ENCODE measurements around the gene PBRM1. TPM values are rescaled to one million over a fixed set of nuclear protein-coding genes. Genes with fewer than 3 reads are reported as not detected.
"Not testable (repeated sequence)": the region's sequence is repeated elsewhere in the genome, so short reads cannot be mapped to it uniquely, and the experiment has no call there.

PBRM1 gene
- total RNA-seq, result 90.1 to 92.4 TPM (median 91.2 TPM) in 3 replicates

- Mint-ChIP-seq H3K4me3 (peak within 1 kb of the TSS; percentile 95), H3K36me3 (peaks cover 28% of the 10 kb centered on the region), H3K27ac (peak within 1 kb of the TSS; percentile 98), H3K9me3 (no peaks in the 10 kb centered on the region), H3K4me1 (peaks cover 44% of the 10 kb centered on the region), H3K27me3 (ENCODE audit: low read depth) (no peaks in the 10 kb centered on the region)
- peak; percentile 88 to 90 for DNase-seq (ENCODE audit: low spot score in 2 of 2, unreplicated experiment in 2 of 2)
- no peak for TF ChIP-seq CTCF (IDR thresholded peaks at IDR 0.05; ENCODE audit: unreplicated experiment)
Observed at GRCh38 chr3:52685709-52686691, at the start of gene PBRM1, which contains the start of gene GNL3. PBRM1 (minus strand) TSS chr3:52685913. GNL3 (plus strand) TSS chr3:52686032; CDS start chr3:52686093, 61 bp downstream.

GRCh38 chr3:52733256-52733891, 47.7 kb upstream of the PBRM1 start:
- Mint-ChIP-seq H3K27me3 (ENCODE audit: low read depth) (no peaks in the 10 kb centered on the region), H3K4me1 (no peaks in the 10 kb centered on the region), H3K36me3 (peaks cover 75% of the 10 kb centered on the region), H3K27ac (no peak overlapping the region), H3K9me3 (peaks cover 28% of the 10 kb centered on the region), H3K4me3 (no peak overlapping the region)
- no peak for TF ChIP-seq CTCF (IDR thresholded peaks at IDR 0.05; ENCODE audit: unreplicated experiment)
- no peak for DNase-seq (ENCODE audit: low spot score in 2 of 2, unreplicated experiment in 2 of 2)

GRCh38 chr3:52731590-52731989, 45.9 kb upstream of the PBRM1 start:
- Mint-ChIP-seq H3K36me3 (peaks cover 84% of the 10 kb centered on the region), H3K4me3 (no peak overlapping the region), H3K27me3 (ENCODE audit: low read depth) (no peaks in the 10 kb centered on the region), H3K4me1 (no peaks in the 10 kb centered on the region), H3K27ac (no peak overlapping the region), H3K9me3 (peaks cover 32% of the 10 kb centered on the region)
- DNase-seq (ENCODE audit: low spot score in 2 of 2, unreplicated experiment in 2 of 2), result no peak
- no peak for TF ChIP-seq CTCF (IDR thresholded peaks at IDR 0.05; ENCODE audit: unreplicated experiment)

GRCh38 chr3:52730681-52731080, 45.0 kb upstream of the PBRM1 start:
- no peak overlapping the region for H3K4me3 Mint-ChIP-seq
- H3K4me1 Mint-ChIP-seq, result no peaks in the 10 kb centered on the region

GRCh38 chr3:52728753-52729152, 43.0 kb upstream of the PBRM1 start:
- not testable (repeated sequence) for H3K27ac Mint-ChIP-seq; H3K27me3 Mint-ChIP-seq (ENCODE audit: low read depth); H3K4me3 Mint-ChIP-seq; DNase-seq (ENCODE audit: low spot score in 2 of 2, unreplicated experiment in 2 of 2); H3K4me1 Mint-ChIP-seq
- Mint-ChIP-seq H3K36me3 (peaks cover 69% of the 10 kb centered on the region), H3K9me3 (peaks cover 37% of the 10 kb centered on the region)

More at GRCh38 chr3:52730681-52731080, 45.0 kb upstream of the PBRM1 start:
- TF ChIP-seq CTCF (IDR thresholded peaks at IDR 0.05; ENCODE audit: unreplicated experiment), result no peak
- Mint-ChIP-seq H3K27me3 (ENCODE audit: low read depth) (no peaks in the 10 kb centered on the region), H3K27ac (no peak overlapping the region), H3K36me3 (peaks cover 85% of the 10 kb centered on the region), H3K9me3 (peaks cover 37% of the 10 kb centered on the region)
- no peak for DNase-seq (ENCODE audit: low spot score in 2 of 2, unreplicated experiment in 2 of 2)

GRCh38 chr3:52724511-52724910, 38.8 kb upstream of the PBRM1 start:
- peaks cover 48% of the 10 kb centered on the region for H3K36me3 Mint-ChIP-seq
- no peak overlapping the region for H3K27ac Mint-ChIP-seq
- no peaks in the 10 kb centered on the region for H3K27me3 Mint-ChIP-seq (ENCODE audit: low read depth)
- H3K9me3 Mint-ChIP-seq, result peaks cover 19% of the 10 kb centered on the region
- no peak for DNase-seq (ENCODE audit: low spot score in 2 of 2, unreplicated experiment in 2 of 2)
- no peaks in the 10 kb centered on the region for H3K4me1 Mint-ChIP-seq
- H3K4me3 Mint-ChIP-seq, result no peak overlapping the region
- TF ChIP-seq CTCF (IDR thresholded peaks at IDR 0.05; ENCODE audit: unreplicated experiment), result no peak
